HG03439 (cell line): ENCODE results near the gene CTSW.

Experiments
- ATAC-seq: cut with Tn5 transposase; IDR thresholded peaks from one replicate; pipeline ENCODE4 v1.9.1; 2021; ENCODE audit warnings: mild to moderate bottlenecking, moderate library complexity; ENCODE audit not compliant: unreplicated experiment

The CTSW gene

DNA sequence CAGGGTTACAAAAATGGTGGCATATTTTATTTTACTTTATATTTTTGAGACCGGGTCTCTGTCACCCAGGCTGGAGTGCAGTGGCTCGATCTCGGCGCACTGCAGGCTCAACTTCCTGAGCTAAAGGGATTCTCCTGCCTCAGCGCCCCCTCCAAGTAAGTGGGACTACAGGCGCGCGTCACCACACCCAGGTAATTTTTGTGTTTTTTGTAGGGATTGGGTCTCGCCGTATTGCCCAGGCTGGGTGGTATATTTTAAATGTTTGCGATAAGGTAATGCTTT is 21.2 kb downstream of the CTSW start:
- no peak for ATAC-seq

DNA sequence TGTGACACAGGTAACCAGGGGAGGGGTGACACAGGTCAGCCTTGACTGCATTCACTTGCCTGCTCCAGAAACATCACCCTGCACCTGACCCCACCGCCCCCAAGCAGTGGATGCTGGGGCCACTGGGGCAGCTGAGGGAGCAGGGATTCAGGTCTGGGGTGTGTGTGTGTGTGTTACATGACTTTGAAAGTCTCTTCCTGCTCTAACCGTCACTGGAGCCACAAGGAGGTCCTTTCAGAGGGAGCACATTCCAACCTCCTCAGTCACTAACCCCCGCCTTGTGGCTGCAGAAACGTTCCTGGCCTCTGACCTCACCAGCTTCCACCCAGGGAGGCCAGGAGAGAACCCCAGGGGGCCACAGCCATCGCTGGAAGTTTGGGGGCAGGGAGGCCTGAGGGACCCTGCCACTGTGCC is 23.4 kb downstream of the CTSW start:
- no peak for ATAC-seq

DNA sequence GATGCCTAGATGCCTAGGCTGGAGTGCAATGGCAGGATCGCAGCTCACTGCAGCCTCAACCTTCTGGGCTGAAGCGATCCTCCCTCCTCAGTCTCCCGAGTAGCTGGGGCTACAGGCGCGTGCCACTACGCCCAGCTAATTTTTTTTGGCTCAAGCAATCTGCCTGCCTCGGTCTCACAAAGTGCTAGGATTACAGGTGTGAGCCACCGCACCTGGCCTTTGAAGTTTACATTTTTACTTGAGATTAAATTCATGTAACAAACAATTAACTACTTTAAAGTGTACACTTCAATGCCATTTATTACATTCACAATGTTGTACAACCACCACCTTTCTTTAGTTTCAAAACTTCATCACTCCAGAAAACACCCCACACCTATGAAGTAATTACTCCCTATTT is 24.1 kb downstream of the CTSW start:
- ATAC-seq, result no peak

DNA sequence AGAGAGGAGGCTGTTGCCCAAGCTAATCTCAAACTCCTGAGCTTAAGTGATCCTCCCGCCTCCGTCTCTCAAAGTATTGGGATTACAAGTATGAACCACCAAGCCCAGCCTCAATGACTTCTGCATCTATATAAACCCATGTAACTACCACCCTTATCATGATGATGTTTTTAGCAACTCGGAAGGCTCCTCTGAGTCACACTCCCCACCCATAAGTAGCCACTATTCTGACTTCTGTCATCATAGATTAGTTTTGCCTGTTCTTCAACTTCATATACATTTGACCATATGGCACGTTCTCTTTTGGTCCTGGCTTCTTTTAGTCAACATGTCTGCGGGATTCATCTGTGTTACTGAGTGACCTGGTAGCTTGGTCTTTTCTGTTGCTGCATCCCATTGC is 27.0 kb downstream of the CTSW start:
- ATAC-seq, result no peak

DNA sequence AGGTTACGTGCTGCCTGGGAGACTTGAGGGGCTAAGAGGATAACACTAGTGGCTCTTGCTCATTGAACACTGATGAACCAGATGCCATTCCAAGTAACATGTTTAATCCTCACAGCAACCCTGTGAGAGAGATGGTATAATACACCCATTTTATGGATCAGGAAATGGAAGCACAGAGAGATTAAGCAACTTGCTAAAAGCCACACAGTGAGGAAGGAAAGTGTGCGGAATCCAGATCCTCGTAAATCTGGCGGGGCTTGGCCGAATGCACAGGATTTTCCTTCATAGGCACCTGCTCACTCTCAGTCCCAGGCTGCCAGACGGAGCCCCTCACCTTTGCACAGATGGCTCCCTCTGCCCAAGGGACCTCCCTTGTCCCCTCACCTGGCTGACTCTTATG is 28.2 kb downstream of the CTSW start:
- ATAC-seq, result no peak

DNA sequence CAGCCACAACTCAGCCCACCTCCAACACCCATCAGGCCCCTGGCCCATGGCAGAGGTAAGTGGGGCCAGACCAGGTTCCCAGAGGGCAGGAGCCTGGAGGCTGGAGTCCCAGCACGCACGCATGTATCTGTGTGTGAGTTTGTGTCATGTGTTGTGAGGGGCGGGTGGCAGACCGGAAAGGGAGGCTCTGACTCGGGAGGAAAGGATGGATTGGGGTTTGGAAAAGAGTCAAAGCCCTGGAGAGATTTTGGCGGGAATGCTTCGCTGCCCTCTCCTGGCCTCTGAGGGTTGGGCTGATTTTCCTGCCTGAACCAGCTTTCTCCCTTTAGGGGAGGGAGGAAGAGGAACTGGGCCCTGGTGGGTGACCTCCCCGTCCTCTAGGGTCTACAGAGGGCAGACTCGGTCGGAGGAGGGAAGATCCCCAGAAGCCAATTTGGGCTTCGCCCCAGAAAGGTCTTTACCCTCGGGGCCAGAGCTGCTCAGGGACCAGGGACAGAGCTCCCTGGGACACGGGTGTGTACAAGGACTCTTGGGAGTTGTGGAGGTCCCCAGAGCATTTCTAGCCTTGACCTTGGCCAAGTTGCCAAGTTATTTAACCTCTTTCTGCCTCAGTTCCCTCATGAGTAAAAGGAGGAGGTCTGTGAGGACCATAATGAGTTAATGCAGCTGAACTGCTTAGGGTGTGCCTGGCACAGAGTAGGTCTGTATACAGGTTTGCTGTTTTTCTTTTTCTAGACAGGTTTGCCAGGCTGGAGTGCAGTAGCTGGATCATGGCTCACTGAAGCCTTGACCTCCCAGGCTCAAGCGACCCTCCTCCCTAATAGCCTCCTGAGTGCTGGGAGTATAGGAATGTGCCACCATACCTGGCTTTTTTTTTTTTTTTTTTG is 32.3 kb downstream of the CTSW start:
- no peak for ATAC-seq

DNA sequence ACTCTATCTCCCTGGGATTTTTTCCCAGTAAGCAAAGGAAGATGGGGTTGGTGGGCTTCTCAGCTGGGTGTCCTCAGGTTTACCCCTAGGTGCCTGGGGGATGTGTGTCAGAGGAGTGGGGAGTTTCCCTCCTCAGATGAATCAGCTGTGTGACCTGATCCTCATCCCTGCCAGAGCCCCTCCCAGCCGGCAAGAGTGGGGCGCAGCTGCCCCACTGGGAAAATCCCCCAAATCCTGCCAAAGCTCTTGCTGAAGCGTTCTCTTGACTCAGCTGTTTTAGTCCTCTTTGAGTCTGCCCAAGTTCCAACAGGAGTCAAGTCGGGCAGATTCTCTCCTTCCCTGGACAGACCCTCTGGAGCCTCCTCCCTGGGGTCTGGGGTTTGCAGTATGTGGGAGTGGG is 33.2 kb downstream of the CTSW start:
- no peak for ATAC-seq

DNA sequence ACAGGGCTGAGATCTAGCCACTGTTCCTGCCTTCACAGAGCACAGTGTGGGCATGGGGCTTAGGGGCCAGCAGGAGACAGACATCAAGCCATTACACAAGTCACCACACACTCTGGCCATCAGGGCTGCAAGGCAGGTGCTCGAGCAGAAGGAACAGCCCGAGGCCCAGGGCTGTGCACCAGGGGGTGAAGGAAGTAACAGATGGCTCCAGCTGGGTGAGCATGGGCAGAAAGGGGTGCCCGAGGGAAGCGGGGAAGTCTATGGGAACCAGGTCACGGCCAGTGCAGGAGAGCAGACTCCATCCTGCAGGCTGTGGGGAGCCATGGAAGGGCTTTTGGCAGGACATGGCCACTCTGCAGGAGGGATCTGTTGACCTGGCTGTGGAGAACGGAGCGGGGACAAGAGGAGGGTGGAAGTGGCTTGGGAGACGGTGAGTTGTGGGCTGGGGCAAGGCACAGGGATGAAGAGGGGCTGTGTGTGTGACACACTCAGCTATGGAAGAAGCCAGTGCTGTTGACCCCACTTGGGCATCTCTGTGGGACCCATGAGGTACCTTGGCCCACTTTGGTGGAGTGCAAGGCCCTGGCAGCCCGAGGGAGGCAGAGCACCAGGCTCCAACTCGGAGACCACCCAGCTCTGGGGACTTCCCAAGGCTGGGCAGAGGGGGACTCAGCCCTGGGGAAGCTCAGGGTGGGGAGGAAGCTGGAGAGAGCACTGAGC is 35.6 kb downstream of the CTSW start:
- no peak for ATAC-seq

DNA sequence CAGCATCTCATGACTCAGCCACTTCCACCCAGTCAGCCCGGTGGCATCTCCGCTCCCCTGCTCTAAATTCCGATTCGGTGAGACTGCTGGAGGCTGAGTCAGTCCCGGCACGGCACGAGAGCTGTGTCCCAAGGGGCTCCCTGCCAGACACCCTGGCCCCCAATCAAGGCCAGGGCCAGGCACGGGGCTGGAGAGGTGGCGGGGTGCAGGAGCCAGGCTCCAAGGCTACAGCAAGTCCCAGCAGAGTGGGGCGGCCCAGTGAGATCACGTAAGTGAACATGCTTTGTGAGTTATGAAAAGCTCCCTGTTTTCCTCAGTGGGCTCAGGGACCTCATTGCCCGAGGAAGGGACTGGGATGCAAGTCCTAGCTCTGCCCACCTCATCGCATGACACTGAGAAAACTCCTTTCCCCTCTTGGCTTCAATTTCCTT is 36.2 kb downstream of the CTSW start:
- ATAC-seq, result no peak

DNA sequence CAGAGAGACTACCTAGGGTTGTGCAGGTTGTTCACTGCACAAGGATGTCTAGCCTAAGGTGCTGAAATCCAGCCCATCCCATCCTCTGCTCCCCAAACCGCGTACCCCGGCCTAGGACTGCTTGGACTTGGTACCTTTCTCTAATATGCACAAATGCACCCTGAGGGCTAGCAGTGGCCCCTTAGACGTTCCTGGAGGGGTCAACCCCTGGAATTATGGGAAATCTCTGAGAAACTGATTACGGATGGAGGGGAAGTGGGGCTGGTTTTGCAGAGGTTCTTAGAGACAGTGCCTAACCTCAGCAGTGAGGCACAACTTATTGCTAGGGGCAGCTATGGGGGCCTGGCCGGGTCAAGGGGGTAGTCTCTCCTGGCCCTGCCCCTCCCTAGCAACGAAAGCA is 36.8 kb downstream of the CTSW start:
- ATAC-seq, result no peak

DNA sequence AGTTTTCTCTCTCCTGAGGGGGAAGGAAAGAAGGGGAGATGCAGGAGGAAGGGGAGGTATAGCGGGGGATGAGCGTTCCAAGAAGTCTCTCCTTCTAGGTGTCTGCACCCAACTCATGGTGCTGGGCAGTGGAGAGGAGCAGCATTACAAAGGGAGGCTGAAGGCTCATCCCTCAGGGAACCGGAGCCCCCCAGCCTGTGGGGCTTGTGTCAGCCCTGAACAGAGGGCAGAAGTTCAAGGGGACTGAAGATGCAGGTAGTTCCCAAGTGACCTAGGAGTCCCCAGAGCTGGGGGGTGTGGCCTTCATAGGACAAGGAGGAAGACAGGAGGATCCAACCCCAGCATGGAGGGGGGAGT is 37.4 kb downstream of the CTSW start:
- ATAC-seq, result no peak

DNA sequence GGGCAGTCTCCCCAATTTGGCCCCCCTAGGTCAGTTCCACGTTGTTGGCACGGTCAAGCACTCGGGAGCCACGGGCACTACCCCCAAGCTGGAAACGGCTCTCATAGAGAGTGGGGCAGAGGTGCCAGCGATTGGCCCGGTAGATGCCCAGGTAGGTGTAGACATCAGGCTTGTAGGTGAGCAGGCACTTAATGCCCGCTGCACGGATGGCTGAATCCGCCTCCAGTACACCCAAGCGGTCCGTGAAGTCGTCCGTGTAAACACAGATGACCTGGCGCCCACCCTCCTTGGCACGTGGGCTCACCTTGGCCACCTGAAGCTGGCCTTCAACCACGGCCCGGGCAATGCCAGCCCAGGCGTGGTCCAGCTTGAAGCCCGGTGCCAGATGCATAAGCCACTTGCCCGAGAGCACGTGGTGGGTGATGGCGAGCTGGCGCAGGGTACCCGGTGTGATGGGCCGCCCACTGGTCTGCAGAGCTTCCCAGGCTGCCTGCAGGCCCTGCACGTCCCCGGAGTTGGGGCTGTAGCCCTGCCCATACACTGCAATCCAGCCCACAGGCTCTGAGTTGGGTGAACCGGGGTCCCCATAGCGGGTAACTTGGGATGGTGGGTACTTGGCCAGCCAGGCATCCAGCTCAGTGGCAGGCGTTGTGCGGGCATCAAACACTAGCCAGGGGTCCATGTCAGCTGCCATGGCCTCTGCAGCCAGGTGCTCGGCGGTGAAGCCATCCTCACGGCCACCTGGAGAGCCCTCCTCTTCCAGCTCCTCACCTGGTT is 38.0 kb downstream of the CTSW start:
- no peak for ATAC-seq

DNA sequence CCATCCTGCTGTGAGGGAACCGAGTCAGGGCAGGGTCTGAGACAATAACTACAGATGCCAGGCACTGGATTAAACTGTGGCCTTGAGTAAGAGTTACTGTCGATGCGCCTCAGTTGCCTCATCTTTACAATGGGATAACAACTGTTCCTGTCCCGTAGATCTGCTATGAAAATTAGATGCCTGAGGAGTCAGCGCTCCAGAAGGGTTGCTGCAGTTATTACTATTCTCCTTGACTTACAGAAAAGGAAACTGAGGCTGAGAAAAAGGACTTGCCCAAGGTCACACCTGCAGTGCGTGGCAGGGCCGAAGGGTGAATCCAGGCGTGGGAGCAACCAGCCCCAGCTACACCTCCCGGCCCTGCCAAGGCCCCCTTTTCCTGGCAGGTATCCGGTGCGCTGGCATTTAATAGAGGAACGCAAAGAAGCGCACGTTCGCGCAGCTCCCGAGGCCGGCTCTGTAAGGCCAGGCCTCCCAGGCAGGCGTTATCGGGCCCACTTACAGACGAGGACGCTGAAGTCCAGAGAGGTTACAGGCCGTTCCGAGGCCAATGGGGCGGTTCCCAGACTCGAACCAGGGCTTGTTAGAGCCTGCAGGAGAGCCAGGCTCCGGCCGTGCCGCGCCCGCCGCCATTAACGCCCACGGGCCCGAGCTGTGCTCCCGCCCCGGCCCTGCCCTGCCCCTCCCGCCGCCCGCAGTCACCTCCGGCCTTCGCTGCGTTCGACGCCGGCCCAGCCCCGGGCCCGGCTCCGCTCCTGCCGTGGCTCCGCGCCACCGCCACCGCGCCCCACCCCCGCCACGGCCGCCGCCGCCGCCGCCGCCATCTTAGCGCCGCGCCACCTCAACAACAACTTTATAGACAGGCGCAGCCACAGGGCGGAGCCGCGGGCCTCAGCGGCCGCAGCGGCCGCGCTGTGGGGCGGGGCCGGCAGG is 38.8 kb downstream of the CTSW start, which contains the start of gene C11orf68:
TSS of gene C11orf68 (minus strand) at position 852 of the 930 bp plus-strand sequence. CDS start at position 821, 31 bp downstream.
- peak; percentile 55 for ATAC-seq

DNA sequence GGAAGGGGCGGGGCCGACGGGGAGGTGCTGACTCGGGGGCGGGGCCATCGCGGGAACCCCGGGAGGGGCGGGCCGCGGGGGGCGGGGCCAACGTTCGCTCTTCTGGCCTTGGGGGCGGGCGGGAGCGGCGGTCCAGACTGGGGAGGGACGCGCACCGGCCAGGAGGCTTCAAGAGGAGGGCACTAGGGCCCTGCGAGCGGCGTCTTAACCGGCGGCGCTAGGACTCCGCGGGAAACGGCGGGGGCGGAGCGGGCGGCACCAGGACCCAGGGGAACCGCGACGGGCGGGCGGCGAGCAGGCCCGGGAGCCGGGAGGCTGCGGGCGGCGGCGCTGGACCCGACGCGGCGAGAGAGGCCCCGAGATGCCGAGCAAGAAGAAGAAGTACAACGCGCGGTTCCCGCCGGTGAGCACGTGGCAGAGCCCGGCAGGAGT is 39.5 kb downstream of the CTSW start, which contains the start of gene DRAP1:
TSS of gene DRAP1 (plus strand) at position 286 of the 432 bp plus-strand sequence. CDS start at position 362, 76 bp downstream.
- peak; percentile 84 for ATAC-seq

DNA sequence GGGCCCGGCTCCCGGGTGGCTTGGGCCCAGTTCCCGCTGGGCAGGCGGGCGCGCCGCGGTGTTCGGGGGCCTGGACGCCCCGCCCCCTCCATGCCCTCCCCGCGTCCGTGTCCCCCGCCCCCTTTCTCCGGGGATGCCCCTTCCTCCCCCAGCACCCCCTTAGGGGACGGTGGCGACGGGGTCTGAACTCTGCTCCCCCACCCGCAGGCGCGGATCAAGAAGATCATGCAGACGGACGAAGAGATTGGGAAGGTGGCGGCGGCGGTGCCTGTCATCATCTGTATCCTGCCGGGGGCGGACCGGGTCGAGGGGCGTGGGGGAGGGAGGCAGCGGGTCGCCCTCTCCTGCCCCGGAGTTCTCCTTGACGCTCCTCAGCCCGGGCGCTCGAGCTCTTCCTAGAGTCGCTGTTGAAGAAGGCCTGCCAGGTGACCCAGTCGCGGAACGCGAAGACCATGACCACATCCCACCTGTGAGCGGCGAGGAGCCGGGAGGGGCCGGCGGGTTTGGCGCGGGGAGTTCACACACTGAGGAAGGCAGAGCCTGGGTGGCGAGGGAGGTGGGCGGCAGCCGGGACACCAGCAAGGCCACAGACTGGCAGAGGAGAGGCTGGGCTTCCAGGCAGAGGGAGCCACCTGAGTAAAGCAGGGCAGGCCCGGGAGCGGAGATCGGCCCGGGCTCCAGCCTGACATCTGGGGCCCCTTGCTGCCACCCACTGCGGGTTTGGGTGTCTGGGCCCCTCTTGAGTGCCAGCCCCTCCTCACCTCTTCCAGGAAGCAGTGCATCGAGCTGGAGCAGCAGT is 40.1 kb downstream of the CTSW start:
- peak; percentile 46 for ATAC-seq

DNA sequence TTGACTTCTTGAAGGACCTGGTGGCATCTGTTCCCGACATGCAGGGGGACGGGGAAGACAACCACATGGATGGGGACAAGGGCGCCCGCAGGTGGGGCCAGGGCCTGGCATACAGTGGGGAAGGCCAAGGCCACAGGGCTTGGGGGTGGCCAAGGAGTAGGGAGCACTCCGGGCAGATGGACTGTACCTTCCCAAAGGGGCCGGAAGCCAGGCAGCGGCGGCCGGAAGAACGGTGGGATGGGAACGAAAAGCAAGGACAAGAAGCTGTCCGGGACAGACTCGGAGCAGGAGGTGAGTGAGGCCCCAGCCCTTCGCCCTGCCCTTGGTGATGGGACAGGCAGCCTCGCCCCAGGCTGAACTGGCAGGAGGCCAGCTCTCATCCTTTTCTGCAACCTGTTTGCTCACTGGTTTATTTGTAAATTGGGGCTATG is 40.8 kb downstream of the CTSW start:
- ATAC-seq, result no peak

DNA sequence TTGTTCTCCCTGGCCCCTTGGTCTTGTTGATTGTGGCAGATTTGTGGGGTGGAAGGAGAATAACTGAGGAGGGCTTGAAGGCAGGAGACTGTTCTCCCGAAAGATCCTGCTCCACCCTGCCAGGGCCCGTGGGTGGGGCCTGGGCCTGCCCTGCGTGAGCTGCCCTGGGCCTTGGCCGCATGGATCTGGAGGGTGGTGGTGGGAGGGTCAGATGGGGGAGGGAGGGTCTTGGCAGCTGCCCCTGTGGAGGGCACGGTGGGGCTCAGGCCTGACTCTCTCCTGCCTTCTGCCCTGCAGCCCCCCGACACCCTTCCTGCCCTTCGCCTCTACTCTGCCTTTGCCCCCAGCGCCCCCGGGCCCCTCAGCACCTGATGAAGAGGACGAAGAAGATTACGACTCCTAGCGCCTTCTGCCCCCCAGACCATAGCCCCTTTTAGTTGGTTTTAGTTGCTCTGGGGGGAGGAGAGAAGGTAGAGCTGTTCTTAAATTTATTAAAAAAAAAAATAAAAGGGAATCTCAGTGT is 41.5 kb downstream of the CTSW start:
- no peak for ATAC-seq

DNA sequence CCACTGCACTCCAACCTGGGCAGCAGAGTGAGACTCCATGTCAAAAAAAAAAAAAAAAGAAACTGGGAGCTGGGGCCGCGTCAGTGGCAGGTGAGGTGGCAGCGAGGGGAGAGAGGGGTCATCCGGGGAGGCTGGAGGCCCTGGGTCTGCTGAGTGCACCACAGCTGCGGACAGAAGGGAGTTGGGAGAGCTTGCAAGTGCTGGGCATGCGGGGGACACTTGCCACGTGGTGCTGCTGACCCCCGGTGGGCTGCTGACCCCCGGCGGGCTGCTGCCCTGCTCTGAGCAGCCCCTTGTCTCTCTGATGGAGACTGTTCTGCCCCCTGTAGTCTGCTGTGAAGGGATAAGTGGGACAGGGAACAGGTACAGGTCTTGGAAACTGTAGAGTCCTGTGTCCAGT is 42.2 kb downstream of the CTSW start:
- no peak for ATAC-seq

DNA sequence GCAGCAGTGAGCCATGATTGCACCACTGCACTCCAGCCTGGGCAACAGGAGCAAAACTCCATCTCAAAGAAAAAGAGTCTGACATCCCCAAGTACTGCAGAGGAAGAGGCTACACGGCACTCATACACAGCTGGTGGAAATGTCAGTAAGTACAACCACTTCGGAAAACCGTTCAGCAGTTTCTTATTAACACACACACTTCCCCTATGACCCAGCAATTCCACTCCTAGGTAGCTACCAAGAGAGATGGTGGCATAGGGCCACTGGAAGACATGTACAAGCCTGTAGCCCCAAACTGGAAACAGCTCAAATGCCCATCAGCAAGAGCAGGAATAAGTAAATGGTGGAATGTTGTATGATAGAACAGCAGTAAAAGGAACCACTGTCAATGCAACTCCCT is 42.9 kb downstream of the CTSW start:
- ATAC-seq, result no peak
